Measurements from ENCODE around the gene CTDNEP1. TPM values are rescaled to one million over a fixed set of nuclear protein-coding genes. Genes with fewer than 3 reads are reported as not detected.
A peak's percentile ranks its signal among the peaks of the same experiment; 100 is the strongest.

The CTDNEP1 gene
- total and polyA plus RNA-seq, 11 donors, result 54.0 to 126 (median 107) TPM

- H3K36me3 ChIP-seq, result peaks cover 0 to 50% (median 43%) of the 10 kb centered on the region in 9 donors
- DNase-seq (peak in 1 of 5 donors; percentile 25), ATAC-seq (no peak)
- TF ChIP-seq POLR2A (IDR thresholded peaks at IDR 0.05), result no peak
- TF ChIP-seq CTCF (IDR thresholded peaks at IDR 0.05), result no peak
- intact Hi-C loops (cut with DNase I), result loop anchor here in 2 of 10 donors (10.0 kb wide), 2 partner anchors 334 to 604 kb away; partner anchors contain the start of gene CD68 (in 1 of the 2)
- H3K27me3 ChIP-seq, result no peaks in the 10 kb centered on the region
- no peaks in the 10 kb centered on the region for H3K9me3 ChIP-seq
- peak overlapping the region in 10 of 12 donors; percentile 0 to 93 (median 83) for H3K4me3 ChIP-seq
- peaks cover 5 to 49% (median 33%) of the 10 kb centered on the region in 12 donors for H3K4me1 ChIP-seq
- 65 to 77% (median 71%) methylated on average over 4 of the region's 4 CpGs for WGBS, 4 donors
- H3K27ac ChIP-seq, result peak overlapping the region in 11 of 12 donors; percentile 3 to 97 (median 92)
These were observed 11.2 kb downstream of the CTDNEP1 start for GRCh38 chr17:7240375-7240774.

GRCh38 chr17:7239091-7240027 lies 12.2 kb downstream of the CTDNEP1 start, which contains the start of gene PHF23:
Gene PHF23 (minus strand): TSS chr17:7239457. CDS start chr17:7239279, 178 bp downstream.
- peak in 1 of 12 donors; percentile 9 for TF ChIP-seq CTCF (IDR thresholded peaks at IDR 0.05)
- peak in 1 of 2 donors; percentile 56 for TF ChIP-seq POLR2A (IDR thresholded peaks at IDR 0.05)
- peaks cover 5 to 58% (median 40%) of the 10 kb centered on the region in 12 donors for H3K4me1 ChIP-seq
- ATAC-seq, result peak; percentile 79 to 86 (median 84)
- DNase-seq, result peak; percentile 99 to 100 (median 99)
- intact Hi-C loops (cut with DNase I), result loop anchor here in 4 of 10 donors (1.0 to 10.0 kb wide), 5 partner anchors 13 to 605 kb away; partner anchors contain the start of genes CD68 (in 2 of the 4), EIF5A (in 1 of the 4), ELP5 (in 1 of the 4) and POLR2A (in 1 of the 4)
- no peaks in the 10 kb centered on the region for H3K27me3 ChIP-seq
- H3K9me3 ChIP-seq, result no peaks in the 10 kb centered on the region
- peaks cover 0 to 46% (median 35%) of the 10 kb centered on the region in 9 donors for H3K36me3 ChIP-seq
- WGBS, 4 donors, result 1 to 2% (median 1%) methylated on average over 53 to 72 of the region's 72 CpGs
- H3K27ac ChIP-seq, result peak within 1 kb of the TSS; percentile 81 to 98 (median 94)
- H3K4me3 ChIP-seq, result peak within 1 kb of the TSS; percentile 66 to 98 (median 90)

DNA sequence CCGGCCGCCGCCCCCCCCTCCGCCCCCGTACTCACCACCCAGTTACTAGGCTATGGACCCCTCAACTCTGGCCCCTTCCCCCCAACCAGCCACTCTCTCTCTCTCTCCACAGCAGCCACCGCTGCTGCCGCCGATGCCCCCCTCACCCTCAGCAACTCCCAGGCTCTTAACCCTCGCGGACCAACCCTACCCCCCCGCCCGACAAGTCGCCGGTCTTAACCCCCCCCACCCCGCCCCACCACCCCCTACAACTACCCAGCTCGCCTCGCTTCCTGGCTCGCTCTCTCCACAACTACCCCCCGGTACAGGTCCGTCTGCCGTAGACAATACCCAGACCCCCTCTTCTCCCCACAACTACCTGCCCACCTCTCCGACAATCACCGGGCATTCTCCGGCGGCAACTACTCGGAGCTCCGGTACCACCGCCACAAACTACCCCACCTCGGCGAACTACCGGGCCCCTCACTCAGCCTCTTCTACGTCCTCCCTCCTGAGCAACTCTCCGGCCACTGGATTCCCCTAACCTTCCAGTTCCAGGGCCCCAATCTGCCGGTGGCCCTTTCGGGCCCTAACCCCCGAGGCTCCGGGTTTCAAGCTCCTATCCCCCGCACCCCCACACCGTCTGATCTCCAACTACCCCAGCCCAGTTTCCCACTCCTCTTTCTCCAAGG lies 13.0 kb downstream of the CTDNEP1 start:
- 1% methylated on average over 31 to 39 of the region's 39 CpGs for WGBS, 4 donors
- Histone ChIP-seq H3K9me3 (no peaks in the 10 kb centered on the region), H3K4me1 (peaks cover 5 to 56% (median 37%) of the 10 kb centered on the region in 12 donors), H3K27me3 (no peaks in the 10 kb centered on the region), H3K36me3 (peaks cover 0 to 38% (median 29%) of the 10 kb centered on the region in 9 donors), H3K27ac (peak overlapping the region; percentile 81 to 98 (median 94)), H3K4me3 (peak overlapping the region; percentile 66 to 98 (median 90))
- DNase-seq (peak in 1 of 5 donors; percentile 61), ATAC-seq (no peak)
- intact Hi-C loops (cut with DNase I), result loop anchor here in 3 of 10 donors (1.0 to 10.0 kb wide), 5 partner anchors 14 to 606 kb away; partner anchors contain the start of genes CD68 (in 1 of the 3), EIF5A (in 1 of the 3), ELP5 (in 1 of the 3) and POLR2A (in 1 of the 3)
- TF ChIP-seq CTCF (IDR thresholded peaks at IDR 0.05) (no peak), POLR2A (IDR thresholded peaks at IDR 0.05) (no peak)
